SU-DHL-6 (cell line): ENCODE results near the gene SRP68.

Source experiments
- CTCF ChIP-seq: fragments of 200-600 bp; sonication (generic); IDR thresholded peaks from one replicate; pipeline ENCODE4 v1.5.1; 2017; ENCODE audit warnings: antibody characterized with exemption, mild to moderate bottlenecking, low read length, moderate library complexity; ENCODE audit not compliant: insufficient read depth, poor library complexity, severe bottlenecking
- EZH2phosphoT487 ChIP-seq: fragments of 200-600 bp; sonication (generic), shearing (Covaris generic); conservative IDR thresholded peaks from 2 replicates; pipeline ENCODE4 v1.6.1; 2018; ENCODE audit warnings: mild to moderate bottlenecking, antibody characterized with exemption, low read length, moderate library complexity, mixed read lengths

GRCh38 chr17:76092526-76093413, 20.5 kb upstream of the SRP68 start:
- no peak for TF ChIP-seq CTCF
- no peak for TF ChIP-seq EZH2phosphoT487
